KMS-11 (cell line): ENCODE results near the gene C11orf68.

Source experiments
- H2AFZ ChIP-seq: fragments of 200-600 bp; sonication (generic); 2 replicates; pipeline ENCODE4 v1.6.1; 2016; ENCODE audit warnings: antibody characterized with exemption, mixed run types, low read depth
- H3K27ac ChIP-seq: fragments of 200-600 bp; sonication (generic); 2 replicates; pipeline ENCODE4 v1.6.1; 2016; ENCODE audit warnings: mild to moderate bottlenecking, mixed run types
- H3K27me3 ChIP-seq: fragments of 200-600 bp; sonication (generic); 2 replicates; pipeline ENCODE4 v1.6.1; 2017; ENCODE audit warnings: mild to moderate bottlenecking, low read depth, mixed run types, moderate library complexity; ENCODE audit not compliant: insufficient read depth
- H3K36me3 ChIP-seq: fragments of 200-600 bp; sonication (generic); 2 replicates; pipeline ENCODE4 v1.6.1; 2017; ENCODE audit warnings: mild to moderate bottlenecking, mixed run types; ENCODE audit not compliant: insufficient read depth
- H3K4me1 ChIP-seq: fragments of 200-600 bp; sonication (generic); 2 replicates; pipeline ENCODE4 v1.6.1; 2016; ENCODE audit warnings: mild to moderate bottlenecking, low read depth, mixed run types; ENCODE audit not compliant: poor library complexity, severe bottlenecking
- H3K4me2 ChIP-seq: fragments of 200-600 bp; sonication (generic); 2 replicates; pipeline ENCODE4 v1.7.0; 2016; ENCODE audit warnings: mild to moderate bottlenecking, mixed run types
- H3K4me3 ChIP-seq: fragments of 200-600 bp; sonication (generic); IDR thresholded peaks from 2 replicates; pipeline ENCODE4 v1.6.1; 2017; ENCODE audit warnings: low read depth, low read length, mixed read lengths; ENCODE audit not compliant: insufficient read depth
- H3K79me2 ChIP-seq: fragments of 200-600 bp; sonication (generic); 2 replicates; pipeline ENCODE4 v1.6.1; 2016; ENCODE audit warnings: low read depth, mixed run types; ENCODE audit not compliant: insufficient read depth
- H3K9ac ChIP-seq: fragments of 200-600 bp; sonication (generic); 2 replicates; pipeline ENCODE4 v1.6.1; 2016; ENCODE audit warnings: mild to moderate bottlenecking, mixed run types
- H4K20me1 ChIP-seq: fragments of 200-600 bp; sonication (generic); 2 replicates; pipeline ENCODE4 v1.6.1; 2016; ENCODE audit warnings: mild to moderate bottlenecking, mixed run types; ENCODE audit not compliant: insufficient read depth
- CTCF ChIP-seq: fragments of 200-600 bp; sonication (generic); conservative IDR thresholded peaks from 2 replicates; pipeline ENCODE4 v1.6.1; 2017; ENCODE audit warnings: low read depth, mild to moderate bottlenecking, antibody characterized with exemption, low read length, moderate library complexity, mixed read lengths

Gene C11orf68

GRCh38 chr11:65911682-65912568 lies 6.9 kb downstream of the C11orf68 start:
- Histone ChIP-seq H3K27me3 (no peaks in the 10 kb centered on the region), H3K36me3 (no peaks in the 10 kb centered on the region), H3K4me1 (peaks cover 38% of the 10 kb centered on the region), H3K27ac (no peak overlapping the region), H3K4me2 (no peak overlapping the region), H3K4me3 (no peak overlapping the region), H4K20me1 (no peaks in the 10 kb centered on the region), H3K79me2 (no peaks in the 10 kb centered on the region; the same call in 1 of the 2 replicates), H2AFZ (no peak overlapping the region), H3K9ac (no peak overlapping the region)
- no peak for TF ChIP-seq CTCF

- Histone ChIP-seq H3K27me3 (no peaks in the 10 kb centered on the region), H3K79me2 (no peaks in the 10 kb centered on the region), H3K4me3 (no peak overlapping the region), H3K4me2 (no peak overlapping the region), H4K20me1 (no peaks in the 10 kb centered on the region), H3K9ac (no peak overlapping the region), H3K4me1 (peaks cover 42% of the 10 kb centered on the region), H3K36me3 (no peaks in the 10 kb centered on the region), H2AFZ (no peak overlapping the region), H3K27ac (no peak overlapping the region)
- no peak for TF ChIP-seq CTCF
Observed at GRCh38 chr11:65907878-65908277, 11.0 kb downstream of the C11orf68 start.

DNA sequence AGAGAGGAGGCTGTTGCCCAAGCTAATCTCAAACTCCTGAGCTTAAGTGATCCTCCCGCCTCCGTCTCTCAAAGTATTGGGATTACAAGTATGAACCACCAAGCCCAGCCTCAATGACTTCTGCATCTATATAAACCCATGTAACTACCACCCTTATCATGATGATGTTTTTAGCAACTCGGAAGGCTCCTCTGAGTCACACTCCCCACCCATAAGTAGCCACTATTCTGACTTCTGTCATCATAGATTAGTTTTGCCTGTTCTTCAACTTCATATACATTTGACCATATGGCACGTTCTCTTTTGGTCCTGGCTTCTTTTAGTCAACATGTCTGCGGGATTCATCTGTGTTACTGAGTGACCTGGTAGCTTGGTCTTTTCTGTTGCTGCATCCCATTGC lies 12.3 kb downstream of the C11orf68 start:
- H3K4me1 ChIP-seq = peaks cover 45% of the 10 kb centered on the region
- H3K9ac ChIP-seq = no peak overlapping the region
- no peak for TF ChIP-seq CTCF
- H3K4me3 ChIP-seq = no peak overlapping the region
- no peaks in the 10 kb centered on the region for H4K20me1 ChIP-seq
- no peak overlapping the region for H2AFZ ChIP-seq
- no peaks in the 10 kb centered on the region for H3K36me3 ChIP-seq
- H3K27ac ChIP-seq = no peak overlapping the region
- no peaks in the 10 kb centered on the region for H3K79me2 ChIP-seq
- H3K4me2 ChIP-seq = no peak overlapping the region
- H3K27me3 ChIP-seq = no peaks in the 10 kb centered on the region

DNA sequence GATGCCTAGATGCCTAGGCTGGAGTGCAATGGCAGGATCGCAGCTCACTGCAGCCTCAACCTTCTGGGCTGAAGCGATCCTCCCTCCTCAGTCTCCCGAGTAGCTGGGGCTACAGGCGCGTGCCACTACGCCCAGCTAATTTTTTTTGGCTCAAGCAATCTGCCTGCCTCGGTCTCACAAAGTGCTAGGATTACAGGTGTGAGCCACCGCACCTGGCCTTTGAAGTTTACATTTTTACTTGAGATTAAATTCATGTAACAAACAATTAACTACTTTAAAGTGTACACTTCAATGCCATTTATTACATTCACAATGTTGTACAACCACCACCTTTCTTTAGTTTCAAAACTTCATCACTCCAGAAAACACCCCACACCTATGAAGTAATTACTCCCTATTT lies 15.1 kb downstream of the C11orf68 start:
- Histone ChIP-seq H3K4me2 (peak overlapping the region; percentile 93; the same call in 1 of the 2 replicates), H3K27ac (peak overlapping the region; percentile 81; the same call in 1 of the 2 replicates), H3K36me3 (no peaks in the 10 kb centered on the region), H4K20me1 (no peaks in the 10 kb centered on the region), H3K27me3 (no peaks in the 10 kb centered on the region), H3K4me1 (peaks cover 42% of the 10 kb centered on the region), H3K79me2 (no peaks in the 10 kb centered on the region), H3K9ac (no peak overlapping the region), H3K4me3 (no peak overlapping the region), H2AFZ (peak overlapping the region; percentile 68; the same call in 1 of the 2 replicates)
- no peak for TF ChIP-seq CTCF
